GM12878 (cell line): ENCODE measurements around the gene KBTBD8. TPM values are rescaled to one million over a fixed set of nuclear protein-coding genes. Genes with fewer than 3 reads are reported as not detected.

Experiments
- CREB1 ChIP-seq: IDR thresholded peaks from 2 replicates; pipeline ENCODE4 v1.6.1; 2012; ENCODE audit warnings: low read depth, mild to moderate bottlenecking, inconsistent platforms
- CREM ChIP-seq: IDR thresholded peaks from 2 replicates; pipeline ENCODE4 v1.6.1; 2014; ENCODE audit warnings: antibody characterized with exemption, low read depth
- GABPA ChIP-seq: IDR thresholded peaks from 2 replicates; pipeline ENCODE4 v1.6.1; 2014; ENCODE audit warnings: antibody characterized with exemption, low read depth, mild to moderate bottlenecking, inconsistent platforms
- IKZF1 ChIP-seq: fragments of 450-650 bp; conservative IDR thresholded peaks from 2 replicates; pipeline ENCODE4 v1.6.1; 2017; ENCODE audit warnings: antibody characterized with exemption, mild to moderate bottlenecking
- MYB ChIP-seq: fragments of 150-350 bp; IDR thresholded peaks from 2 replicates; pipeline ENCODE4 v1.6.1; 2014; ENCODE audit warnings: mild to moderate bottlenecking, low read depth, low read length, borderline replicate concordance
- NFYA ChIP-seq: IDR thresholded peaks from 2 replicates; pipeline ENCODE4 v1.6.1; 2011; ENCODE audit warnings: low read depth, mild to moderate bottlenecking, low read length, improper control_type of control experiment, borderline replicate concordance
- RBBP5 ChIP-seq: fragments of 200-600 bp; sonication (generic); conservative IDR thresholded peaks from 2 replicates; pipeline ENCODE4 v1.6.1; 2016
- RCOR1 ChIP-seq: conservative IDR thresholded peaks from 2 replicates; pipeline ENCODE4 v1.6.1; 2012; ENCODE audit warnings: low read depth, low read length, improper control_type of control experiment
- RFX5 ChIP-seq: IDR thresholded peaks from 2 replicates; pipeline ENCODE4 v1.6.1; 2011; ENCODE audit warnings: low read depth, low read length, improper control_type of control experiment
- SMC3 ChIP-seq: IDR thresholded peaks from 2 replicates; pipeline ENCODE4 v1.6.1; 2011; ENCODE audit warnings: low read length, improper control_type of control experiment, borderline replicate concordance
- TAF1 ChIP-seq: IDR thresholded peaks from 2 replicates; pipeline ENCODE4 v1.6.1; 2011; ENCODE audit warnings: mild to moderate bottlenecking, low read depth, low read length, borderline replicate concordance
- polyA plus RNA-seq, 11 experiments: library from polyadenylated mRNA; depleted of rRNA in 4 of 11; unstranded in 6 of 11; stranded (reverse) in 5 of 11; fragments of >200 nt; fragmentation: Nextera tagmentation in 4 of 11; fragmentation: Illumina TruSeq in 1 of 11; extraction: Ambion mirVana in 4 of 11; extraction: Trizol in 1 of 11; gene quantifications; 1 replicate in 1 of 11; 2 replicates in 10 of 11; pipeline versions ENCODE4 v1.2.1 to v1.2.3, GENCODE V29; 2011 to 2016; ENCODE audit warnings: inconsistent platforms in 2 of 11, missing spikeins in 2 of 11, low read depth in 1 of 11
- total RNA-seq, 4 experiments: library from RNA; depleted of rRNA in 3 of 4; stranded (reverse); fragments of >200 nt in 3 of 4; fragmentation: Illumina TruSeq in 1 of 4; extraction: Trizol in 1 of 4; gene quantifications; 2 replicates each; pipeline versions ENCODE4 v1.2.1 to v1.2.3, GENCODE V29; 2013 to 2021
- TF ChIP-seq, protein P1 (sequence below): fragments of 450-650 bp; IDR thresholded peaks from 2 replicates; pipeline ENCODE4 v1.6.1; 2017; ENCODE audit warnings: low read depth, mild to moderate bottlenecking, moderate library complexity
- TF ChIP-seq, protein P2 (sequence below): IDR thresholded peaks from 2 replicates; pipeline ENCODE4 v1.6.1; 2011; ENCODE audit warnings: low read depth, mild to moderate bottlenecking, low read length, moderate library complexity, borderline replicate concordance; ENCODE audit errors: extremely low read depth
- TF ChIP-seq, protein P3 (sequence below): fragments of 450-650 bp; IDR thresholded peaks from 2 replicates; pipeline ENCODE4 v1.6.1; 2017; ENCODE audit warnings: mild to moderate bottlenecking
- TF ChIP-seq, protein P4 (sequence below): IDR thresholded peaks from 2 replicates; pipeline ENCODE4 v1.6.1; 2012; ENCODE audit warnings: mild to moderate bottlenecking, low read depth, low read length
- TF ChIP-seq, protein P5 (sequence below), 3 experiments: IDR thresholded peaks in 2 of 3; conservative IDR thresholded peaks in 1 of 3; 2 replicates each; pipeline ENCODE4 v1.5.1; 2011; ENCODE audit warnings: low read depth in 3 of 3, low read length in 3 of 3, mild to moderate bottlenecking in 3 of 3, control low read depth in 2 of 3, moderate library complexity in 2 of 3, inconsistent platforms in 1 of 3, mixed read lengths in 1 of 3; ENCODE audit not compliant: control insufficient read depth in 2 of 3, insufficient read depth in 1 of 3; ENCODE audit errors: extremely low read depth in 1 of 3

The KBTBD8 gene
- total and polyA plus RNA-seq, 10 of the 15 experiments (the other 5 are each of a cell fraction or from before 2014, with no cell fraction given), result 8.5 to 44.4 (median 19.3) TPM

DNA sequence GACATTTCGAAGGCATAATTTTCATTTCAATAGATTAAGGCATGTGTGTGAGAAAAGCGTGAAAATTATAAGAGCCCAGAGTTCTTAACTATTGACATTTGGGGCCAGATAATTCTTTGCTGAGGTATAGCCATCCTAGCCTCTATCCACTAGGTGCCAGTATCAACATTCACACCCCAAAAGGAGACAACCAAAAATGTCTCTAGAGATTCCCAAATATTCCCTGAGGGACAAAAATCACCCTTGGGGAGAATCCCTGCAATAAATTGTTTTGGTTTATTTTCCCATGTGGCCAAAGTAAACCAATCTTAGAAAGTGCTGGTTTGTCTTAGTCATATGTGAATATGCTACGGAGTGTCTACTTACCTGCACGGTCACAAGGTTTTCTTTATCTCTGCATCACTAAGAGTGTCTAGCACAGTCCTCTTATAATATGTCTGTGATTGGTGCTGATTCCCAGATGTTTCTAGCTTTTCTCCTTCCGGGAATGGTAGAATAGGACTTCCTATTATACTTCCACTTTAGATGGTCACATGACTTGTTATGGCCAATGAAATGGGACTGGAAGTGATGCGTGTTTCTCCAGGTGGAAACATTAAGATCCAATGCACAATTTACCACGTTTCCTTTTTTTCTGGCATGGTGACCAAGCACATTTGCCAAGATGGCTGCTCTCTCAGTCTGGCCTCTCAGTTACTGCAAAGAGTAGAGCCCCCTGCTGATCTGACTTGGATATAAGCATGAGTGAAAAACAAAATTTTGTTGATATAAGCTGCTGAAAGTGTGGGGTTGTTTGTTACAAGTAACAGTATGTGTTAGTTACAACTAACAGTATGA lies 8.0 kb upstream of the KBTBD8 start (continued):
- TF ChIP-seq CREM, result peak; percentile 31; the same call in 1 of the 2 replicates
- TF ChIP-seq, protein P1, sequence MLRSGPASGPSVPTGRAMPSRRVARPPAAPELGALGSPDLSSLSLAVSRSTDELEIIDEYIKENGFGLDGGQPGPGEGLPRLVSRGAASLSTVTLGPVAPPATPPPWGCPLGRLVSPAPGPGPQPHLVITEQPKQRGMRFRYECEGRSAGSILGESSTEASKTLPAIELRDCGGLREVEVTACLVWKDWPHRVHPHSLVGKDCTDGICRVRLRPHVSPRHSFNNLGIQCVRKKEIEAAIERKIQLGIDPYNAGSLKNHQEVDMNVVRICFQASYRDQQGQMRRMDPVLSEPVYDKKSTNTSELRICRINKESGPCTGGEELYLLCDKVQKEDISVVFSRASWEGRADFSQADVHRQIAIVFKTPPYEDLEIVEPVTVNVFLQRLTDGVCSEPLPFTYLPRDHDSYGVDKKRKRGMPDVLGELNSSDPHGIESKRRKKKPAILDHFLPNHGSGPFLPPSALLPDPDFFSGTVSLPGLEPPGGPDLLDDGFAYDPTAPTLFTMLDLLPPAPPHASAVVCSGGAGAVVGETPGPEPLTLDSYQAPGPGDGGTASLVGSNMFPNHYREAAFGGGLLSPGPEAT, result peak; percentile 60
- TF ChIP-seq CREB1, result 0 out of 2 replicates have a peak, but pooled peaks have one; percentile 15
- TF ChIP-seq, protein P2, sequence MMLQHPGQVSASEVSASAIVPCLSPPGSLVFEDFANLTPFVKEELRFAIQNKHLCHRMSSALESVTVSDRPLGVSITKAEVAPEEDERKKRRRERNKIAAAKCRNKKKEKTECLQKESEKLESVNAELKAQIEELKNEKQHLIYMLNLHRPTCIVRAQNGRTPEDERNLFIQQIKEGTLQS, result peak; percentile 33; the same call in 1 of the 2 replicates
- TF ChIP-seq IKZF1, result peak; percentile 63
- no peak for TF ChIP-seq RBBP5
- 0 out of 2 replicates have a peak, but pooled peaks have one; percentile 10 for TF ChIP-seq TAF1
- TF ChIP-seq SMC3, result peak; percentile 64
- TF ChIP-seq NFYA, result peak; percentile 10; the same call in 1 of the 2 replicates
- no peak for TF ChIP-seq MYB
- TF ChIP-seq, protein P3, sequence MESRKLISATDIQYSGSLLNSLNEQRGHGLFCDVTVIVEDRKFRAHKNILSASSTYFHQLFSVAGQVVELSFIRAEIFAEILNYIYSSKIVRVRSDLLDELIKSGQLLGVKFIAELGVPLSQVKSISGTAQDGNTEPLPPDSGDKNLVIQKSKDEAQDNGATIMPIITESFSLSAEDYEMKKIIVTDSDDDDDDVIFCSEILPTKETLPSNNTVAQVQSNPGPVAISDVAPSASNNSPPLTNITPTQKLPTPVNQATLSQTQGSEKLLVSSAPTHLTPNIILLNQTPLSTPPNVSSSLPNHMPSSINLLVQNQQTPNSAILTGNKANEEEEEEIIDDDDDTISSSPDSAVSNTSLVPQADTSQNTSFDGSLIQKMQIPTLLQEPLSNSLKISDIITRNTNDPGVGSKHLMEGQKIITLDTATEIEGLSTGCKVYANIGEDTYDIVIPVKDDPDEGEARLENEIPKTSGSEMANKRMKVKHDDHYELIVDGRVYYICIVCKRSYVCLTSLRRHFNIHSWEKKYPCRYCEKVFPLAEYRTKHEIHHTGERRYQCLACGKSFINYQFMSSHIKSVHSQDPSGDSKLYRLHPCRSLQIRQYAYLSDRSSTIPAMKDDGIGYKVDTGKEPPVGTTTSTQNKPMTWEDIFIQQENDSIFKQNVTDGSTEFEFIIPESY, result no peak
- TF ChIP-seq, protein P4, sequence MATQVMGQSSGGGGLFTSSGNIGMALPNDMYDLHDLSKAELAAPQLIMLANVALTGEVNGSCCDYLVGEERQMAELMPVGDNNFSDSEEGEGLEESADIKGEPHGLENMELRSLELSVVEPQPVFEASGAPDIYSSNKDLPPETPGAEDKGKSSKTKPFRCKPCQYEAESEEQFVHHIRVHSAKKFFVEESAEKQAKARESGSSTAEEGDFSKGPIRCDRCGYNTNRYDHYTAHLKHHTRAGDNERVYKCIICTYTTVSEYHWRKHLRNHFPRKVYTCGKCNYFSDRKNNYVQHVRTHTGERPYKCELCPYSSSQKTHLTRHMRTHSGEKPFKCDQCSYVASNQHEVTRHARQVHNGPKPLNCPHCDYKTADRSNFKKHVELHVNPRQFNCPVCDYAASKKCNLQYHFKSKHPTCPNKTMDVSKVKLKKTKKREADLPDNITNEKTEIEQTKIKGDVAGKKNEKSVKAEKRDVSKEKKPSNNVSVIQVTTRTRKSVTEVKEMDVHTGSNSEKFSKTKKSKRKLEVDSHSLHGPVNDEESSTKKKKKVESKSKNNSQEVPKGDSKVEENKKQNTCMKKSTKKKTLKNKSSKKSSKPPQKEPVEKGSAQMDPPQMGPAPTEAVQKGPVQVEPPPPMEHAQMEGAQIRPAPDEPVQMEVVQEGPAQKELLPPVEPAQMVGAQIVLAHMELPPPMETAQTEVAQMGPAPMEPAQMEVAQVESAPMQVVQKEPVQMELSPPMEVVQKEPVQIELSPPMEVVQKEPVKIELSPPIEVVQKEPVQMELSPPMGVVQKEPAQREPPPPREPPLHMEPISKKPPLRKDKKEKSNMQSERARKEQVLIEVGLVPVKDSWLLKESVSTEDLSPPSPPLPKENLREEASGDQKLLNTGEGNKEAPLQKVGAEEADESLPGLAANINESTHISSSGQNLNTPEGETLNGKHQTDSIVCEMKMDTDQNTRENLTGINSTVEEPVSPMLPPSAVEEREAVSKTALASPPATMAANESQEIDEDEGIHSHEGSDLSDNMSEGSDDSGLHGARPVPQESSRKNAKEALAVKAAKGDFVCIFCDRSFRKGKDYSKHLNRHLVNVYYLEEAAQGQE, result no peak
- TF ChIP-seq, protein P5, sequence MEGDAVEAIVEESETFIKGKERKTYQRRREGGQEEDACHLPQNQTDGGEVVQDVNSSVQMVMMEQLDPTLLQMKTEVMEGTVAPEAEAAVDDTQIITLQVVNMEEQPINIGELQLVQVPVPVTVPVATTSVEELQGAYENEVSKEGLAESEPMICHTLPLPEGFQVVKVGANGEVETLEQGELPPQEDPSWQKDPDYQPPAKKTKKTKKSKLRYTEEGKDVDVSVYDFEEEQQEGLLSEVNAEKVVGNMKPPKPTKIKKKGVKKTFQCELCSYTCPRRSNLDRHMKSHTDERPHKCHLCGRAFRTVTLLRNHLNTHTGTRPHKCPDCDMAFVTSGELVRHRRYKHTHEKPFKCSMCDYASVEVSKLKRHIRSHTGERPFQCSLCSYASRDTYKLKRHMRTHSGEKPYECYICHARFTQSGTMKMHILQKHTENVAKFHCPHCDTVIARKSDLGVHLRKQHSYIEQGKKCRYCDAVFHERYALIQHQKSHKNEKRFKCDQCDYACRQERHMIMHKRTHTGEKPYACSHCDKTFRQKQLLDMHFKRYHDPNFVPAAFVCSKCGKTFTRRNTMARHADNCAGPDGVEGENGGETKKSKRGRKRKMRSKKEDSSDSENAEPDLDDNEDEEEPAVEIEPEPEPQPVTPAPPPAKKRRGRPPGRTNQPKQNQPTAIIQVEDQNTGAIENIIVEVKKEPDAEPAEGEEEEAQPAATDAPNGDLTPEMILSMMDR (IDR thresholded peaks at IDR 0.05 in 2 of 3, conservative IDR thresholded peaks at IDR 0.05 in 1 of 3; ENCODE audit: control insufficient read depth in 2 of 3, extremely low read depth in 1 of 3, insufficient read depth in 1 of 3, low read depth in 3 of 3, low read length in 3 of 3), result peak; percentile 67 to 70 (median 68)
- peak; percentile 54; the same call in 1 of the 2 replicates for TF ChIP-seq RFX5
- TF ChIP-seq GABPA, result 0 out of 2 replicates have a peak, but pooled peaks have one; percentile 22
- TF ChIP-seq RCOR1, result no peak
